NT2/D1 (cell line): ENCODE measurements around the gene CHST15.

Source experiments
- SUZ12 ChIP-seq: IDR thresholded peaks from 2 replicates; pipeline ENCODE4 v1.6.1; 2011; ENCODE audit not compliant: insufficient read length, insufficient read depth; ENCODE audit errors: extremely low read depth
- YY1 ChIP-seq: IDR thresholded peaks from 2 replicates; pipeline ENCODE4 v1.6.1; 2011; ENCODE audit not compliant: insufficient read length, insufficient read depth
- ZNF274 ChIP-seq: IDR thresholded peaks from 2 replicates; pipeline ENCODE4 v1.6.1; 2011; ENCODE audit warnings: mild to moderate bottlenecking, low read depth, low read length

DNA sequence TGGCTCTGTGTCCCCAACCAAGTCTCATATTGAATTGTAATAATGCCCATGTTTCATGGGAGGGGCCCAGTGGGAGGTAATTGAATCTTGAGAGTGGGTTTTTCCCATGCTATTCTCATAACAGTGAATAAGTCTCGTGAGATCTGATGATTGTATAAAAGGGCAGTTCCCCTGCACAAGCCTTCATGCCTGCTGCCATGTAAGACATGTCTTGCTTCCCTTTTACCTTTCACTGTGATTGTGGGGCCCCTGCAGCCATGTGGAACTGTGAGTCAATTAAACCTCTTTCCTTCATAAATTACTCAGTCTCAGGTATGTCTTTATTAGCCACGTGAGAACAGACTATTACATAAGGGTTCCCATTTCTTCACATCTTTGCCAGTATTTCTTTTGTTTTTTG is 104.7 kb downstream of the CHST15 start:
- TF ChIP-seq YY1, result no peak
- no peak for TF ChIP-seq SUZ12
- no peak for TF ChIP-seq ZNF274
